A673 (cell line): ENCODE data around the gene HOMER2.

Experiments
- EZH2 ChIP-seq: fragments of 200-600 bp; sonication (generic); IDR thresholded peaks from 2 replicates; pipeline ENCODE4 v1.6.1; 2017; ENCODE audit warnings: borderline replicate concordance, low read depth, mild to moderate bottlenecking, mixed read lengths, antibody characterized with exemption, low read length; ENCODE audit not compliant: poor library complexity, severe bottlenecking
- TF ChIP-seq, protein P1 (sequence below): fragments of 300-800, 200-600 bp; sonication (generic); conservative IDR thresholded peaks from 2 replicates; pipeline ENCODE4 v1.5.1; 2017; ENCODE audit warnings: low read depth, mild to moderate bottlenecking, antibody characterized with exemption, low read length, moderate library complexity, mixed read lengths

DNA sequence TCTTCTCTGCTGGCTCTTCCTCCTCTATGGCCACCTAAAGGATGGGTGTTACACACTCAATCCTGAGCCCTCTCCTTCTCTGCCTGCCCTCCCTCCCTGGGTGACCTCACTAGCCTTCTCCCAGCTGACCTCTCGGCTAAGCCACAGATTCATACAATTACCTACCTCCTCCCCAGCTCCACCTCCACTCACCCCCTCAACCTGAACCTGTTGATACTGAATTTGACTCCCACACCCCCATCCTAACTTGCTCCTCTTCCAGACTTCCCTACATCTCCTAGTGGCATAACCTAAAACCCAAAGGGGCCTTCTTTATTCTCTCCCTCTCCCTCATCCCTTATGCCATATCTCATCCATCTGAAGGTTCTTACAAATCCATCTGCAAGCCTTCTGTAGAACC, 17.1 kb downstream of the HOMER2 start:
- TF ChIP-seq, protein P1, sequence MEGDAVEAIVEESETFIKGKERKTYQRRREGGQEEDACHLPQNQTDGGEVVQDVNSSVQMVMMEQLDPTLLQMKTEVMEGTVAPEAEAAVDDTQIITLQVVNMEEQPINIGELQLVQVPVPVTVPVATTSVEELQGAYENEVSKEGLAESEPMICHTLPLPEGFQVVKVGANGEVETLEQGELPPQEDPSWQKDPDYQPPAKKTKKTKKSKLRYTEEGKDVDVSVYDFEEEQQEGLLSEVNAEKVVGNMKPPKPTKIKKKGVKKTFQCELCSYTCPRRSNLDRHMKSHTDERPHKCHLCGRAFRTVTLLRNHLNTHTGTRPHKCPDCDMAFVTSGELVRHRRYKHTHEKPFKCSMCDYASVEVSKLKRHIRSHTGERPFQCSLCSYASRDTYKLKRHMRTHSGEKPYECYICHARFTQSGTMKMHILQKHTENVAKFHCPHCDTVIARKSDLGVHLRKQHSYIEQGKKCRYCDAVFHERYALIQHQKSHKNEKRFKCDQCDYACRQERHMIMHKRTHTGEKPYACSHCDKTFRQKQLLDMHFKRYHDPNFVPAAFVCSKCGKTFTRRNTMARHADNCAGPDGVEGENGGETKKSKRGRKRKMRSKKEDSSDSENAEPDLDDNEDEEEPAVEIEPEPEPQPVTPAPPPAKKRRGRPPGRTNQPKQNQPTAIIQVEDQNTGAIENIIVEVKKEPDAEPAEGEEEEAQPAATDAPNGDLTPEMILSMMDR = no peak
- no peak for TF ChIP-seq EZH2
